DND-41 (cell line): ENCODE measurements around the gene FAM120A.

Experiments used
- ATAC-seq: fragments of 200-7000 bp; cut with Tn5 transposase; 3 replicates; pipeline ENCODE4 v1.9.1; 2021; ENCODE audit warnings: low read depth; ENCODE audit not compliant: insufficient read depth
- DNase-seq: peaks from one replicate; pipeline ENCODE4 v3.0.0-alpha.2; 2020
- H2AFZ ChIP-seq: 2 replicates; pipeline ENCODE4 v1.6.0; 2012; ENCODE audit warnings: low read depth, low read length
- H3K27ac ChIP-seq: 2 replicates; pipeline ENCODE4 v1.5.1; 2012; ENCODE audit warnings: low read length, inconsistent platforms
- H3K27me3 ChIP-seq: fragments of 200-600 bp; sonication (generic); 2 replicates; pipeline ENCODE4 v1.6.0; 2012; ENCODE audit warnings: low read length, mild to moderate bottlenecking, inconsistent platforms; ENCODE audit not compliant: insufficient read depth, poor library complexity
- H3K36me3 ChIP-seq: 2 replicates; pipeline ENCODE4 v1.5.1; 2012; ENCODE audit warnings: low read length, inconsistent platforms; ENCODE audit not compliant: insufficient read depth
- H3K4me1 ChIP-seq: 2 replicates; pipeline ENCODE4 v1.5.1; 2012; ENCODE audit warnings: mild to moderate bottlenecking, low read length; ENCODE audit not compliant: insufficient read depth
- H3K4me2 ChIP-seq: 2 replicates; pipeline ENCODE4 v1.6.0; 2012; ENCODE audit warnings: mild to moderate bottlenecking, moderate library complexity, low read length, inconsistent platforms; ENCODE audit not compliant: insufficient read depth
- H3K4me3 ChIP-seq, 2 experiments: fragments of 200-600 bp in 1 of 2; shearing (Covaris generic) in 1 of 2; 2 replicates each; pipeline ENCODE4 v1.5.1; 2012 to 2016; ENCODE audit warnings: inconsistent platforms in 2 of 2, low read length in 2 of 2, mild to moderate bottlenecking in 2 of 2, low read depth in 1 of 2, moderate library complexity in 1 of 2
- H3K79me2 ChIP-seq: 2 replicates; pipeline ENCODE4 v1.6.0; 2012; ENCODE audit warnings: low read length, inconsistent platforms; ENCODE audit not compliant: insufficient read depth
- H3K9ac ChIP-seq: 2 replicates; pipeline ENCODE4 v1.6.0; 2012; ENCODE audit warnings: low read depth, mild to moderate bottlenecking, inconsistent platforms, low read length, moderate library complexity
- H3K9me3 ChIP-seq: 2 replicates; pipeline ENCODE4 v1.5.1; 2012; ENCODE audit warnings: low read length, moderate library complexity, mild to moderate bottlenecking, inconsistent platforms; ENCODE audit not compliant: insufficient read depth, severe bottlenecking
- H4K20me1 ChIP-seq: 2 replicates; pipeline ENCODE4 v1.6.0; 2012; ENCODE audit warnings: low read length; ENCODE audit not compliant: insufficient read depth
- CTCF ChIP-seq: IDR thresholded peaks from 2 replicates; pipeline ENCODE4 v1.5.1; 2012; ENCODE audit warnings: borderline replicate concordance, low read length, moderate library complexity, mild to moderate bottlenecking; ENCODE audit not compliant: poor library complexity, severe bottlenecking; ENCODE audit errors: extremely low read depth
- EZH2 ChIP-seq: IDR thresholded peaks from 3 replicates; pipeline ENCODE4 v1.6.1; 2012; ENCODE audit warnings: borderline replicate concordance, low read depth, mild to moderate bottlenecking, moderate library complexity, low read length, inconsistent platforms; ENCODE audit not compliant: severe bottlenecking

Gene FAM120A

GRCh38 chr9:93432964-93433363 lies 18.5 kb upstream of the FAM120A start:
- Histone ChIP-seq H3K9me3 (no peaks in the 10 kb centered on the region), H4K20me1 (no peaks in the 10 kb centered on the region), H3K36me3 (no peaks in the 10 kb centered on the region), H3K9ac (no peak overlapping the region), H3K4me2 (no peak overlapping the region), H3K27ac (no peak overlapping the region), H2AFZ (no peak overlapping the region), H3K27me3 (peaks cover under 1% of the 10 kb centered on the region), H3K79me2 (no peaks in the 10 kb centered on the region), H3K4me1 (no peaks in the 10 kb centered on the region), H3K4me3 (no peak overlapping the region)
- DNase-seq (no peak), ATAC-seq (no peak)
- no peak for TF ChIP-seq CTCF
- no peak for TF ChIP-seq EZH2

- no peaks in the 10 kb centered on the region for H4K20me1 ChIP-seq
- H3K27me3 ChIP-seq: no peaks in the 10 kb centered on the region
- no peaks in the 10 kb centered on the region for H3K79me2 ChIP-seq
- H2AFZ ChIP-seq: no peak overlapping the region
- no peak overlapping the region for H3K4me3 ChIP-seq
- no peak overlapping the region for H3K4me2 ChIP-seq
- ATAC-seq (no peak), DNase-seq (no peak)
- H3K9me3 ChIP-seq: no peaks in the 10 kb centered on the region
- H3K36me3 ChIP-seq: no peaks in the 10 kb centered on the region
- H3K27ac ChIP-seq: no peak overlapping the region
- H3K4me1 ChIP-seq: no peaks in the 10 kb centered on the region
- H3K9ac ChIP-seq: no peak overlapping the region
- no peak for TF ChIP-seq EZH2
- TF ChIP-seq CTCF: no peak
Observed at GRCh38 chr9:93434056-93434455, 17.4 kb upstream of the FAM120A start.

- Histone ChIP-seq H3K27ac (no peak overlapping the region), H2AFZ (no peak overlapping the region), H3K27me3 (no peaks in the 10 kb centered on the region), H3K4me2 (no peak overlapping the region), H3K36me3 (no peaks in the 10 kb centered on the region), H4K20me1 (no peaks in the 10 kb centered on the region), H3K9me3 (no peaks in the 10 kb centered on the region), H3K9ac (no peak overlapping the region), H3K79me2 (no peaks in the 10 kb centered on the region), H3K4me1 (no peaks in the 10 kb centered on the region), H3K4me3 (no peak overlapping the region)
- TF ChIP-seq EZH2 (no peak), CTCF (no peak)
- ATAC-seq (no peak), DNase-seq (no peak)
Observed at GRCh38 chr9:93435386-93435785, 16.1 kb upstream of the FAM120A start.

GRCh38 chr9:93436218-93436617 lies 15.3 kb upstream of the FAM120A start:
- Histone ChIP-seq H4K20me1 (no peaks in the 10 kb centered on the region), H3K9ac (no peak overlapping the region), H3K4me3 (no peak overlapping the region), H2AFZ (no peak overlapping the region), H3K9me3 (no peaks in the 10 kb centered on the region), H3K36me3 (no peaks in the 10 kb centered on the region), H3K79me2 (no peaks in the 10 kb centered on the region), H3K4me1 (no peaks in the 10 kb centered on the region), H3K27me3 (no peaks in the 10 kb centered on the region), H3K27ac (no peak overlapping the region), H3K4me2 (no peak overlapping the region)
- TF ChIP-seq EZH2: no peak
- no peak for TF ChIP-seq CTCF
- ATAC-seq: no peak
- no peak for DNase-seq
